ENCODE results near the gene TST.

The TST gene

GRCh38 chr22:37019309-37020191 is at the start of gene TST, which contains the start of gene MPST:
TSS of gene TST (minus strand) at chr22:37019447. CDS start at chr22:37018732, 715 bp downstream.
TSS of gene MPST (plus strand) at chr22:37019742. CDS start at chr22:37019837, 95 bp downstream.
- peak within 1 kb of the TSS; percentile 88 for H3K4me3 ChIP-seq (ENCODE audit: low read length)
- TF ChIP-seq ZNF274 (IDR thresholded peaks at IDR 0.05; ENCODE audit: low read depth, low read length), result no peak

- TF ChIP-seq ZNF274 (IDR thresholded peaks at IDR 0.05; ENCODE audit: low read depth, low read length), result no peak
- no peak overlapping the region for H3K4me3 ChIP-seq (ENCODE audit: low read length)
These were observed 49.6 kb upstream of the TST start for GRCh38 chr22:37068859-37069258.

- TF ChIP-seq ZNF274 (IDR thresholded peaks at IDR 0.05; ENCODE audit: low read depth, low read length), result no peak
- no peak overlapping the region for H3K4me3 ChIP-seq (ENCODE audit: low read length)
These were observed 48.2 kb upstream of the TST start for GRCh38 chr22:37067428-37067827.

- TF ChIP-seq ZNF274 (IDR thresholded peaks at IDR 0.05; ENCODE audit: low read depth, low read length), result no peak
- H3K4me3 ChIP-seq (ENCODE audit: low read length), result no peak overlapping the region
These were observed 46.7 kb upstream of the TST start for GRCh38 chr22:37065961-37066360.

- H3K4me3 ChIP-seq (ENCODE audit: low read length), result no peak overlapping the region
- TF ChIP-seq ZNF274 (IDR thresholded peaks at IDR 0.05; ENCODE audit: low read depth, low read length), result no peak
These were observed 45.9 kb upstream of the TST start for GRCh38 chr22:37065180-37065579.

- TF ChIP-seq ZNF274 (IDR thresholded peaks at IDR 0.05; ENCODE audit: low read depth, low read length), result no peak
- H3K4me3 ChIP-seq (ENCODE audit: low read length), result no peak overlapping the region
These were observed 45.3 kb upstream of the TST start for GRCh38 chr22:37064553-37064952.

GRCh38 chr22:37063431-37064420 is 44.5 kb upstream of the TST start:
- H3K4me3 ChIP-seq (ENCODE audit: low read length), result no peak overlapping the region
- no peak for TF ChIP-seq ZNF274 (IDR thresholded peaks at IDR 0.05; ENCODE audit: low read depth, low read length)

- H3K4me3 ChIP-seq (ENCODE audit: low read length), result no peak overlapping the region
- TF ChIP-seq ZNF274 (IDR thresholded peaks at IDR 0.05; ENCODE audit: low read depth, low read length), result no peak
These were observed 43.6 kb upstream of the TST start for GRCh38 chr22:37062702-37063381.

- no peak overlapping the region for H3K4me3 ChIP-seq (ENCODE audit: low read length)
- TF ChIP-seq ZNF274 (IDR thresholded peaks at IDR 0.05; ENCODE audit: low read depth, low read length), result no peak
These were observed 43.1 kb upstream of the TST start for GRCh38 chr22:37062376-37062675.

- TF ChIP-seq ZNF274 (IDR thresholded peaks at IDR 0.05; ENCODE audit: low read depth, low read length), result no peak
- no peak overlapping the region for H3K4me3 ChIP-seq (ENCODE audit: low read length)
These were observed 42.5 kb upstream of the TST start for GRCh38 chr22:37061611-37062375.

GRCh38 chr22:37060801-37061610 is 41.8 kb upstream of the TST start:
- TF ChIP-seq ZNF274 (IDR thresholded peaks at IDR 0.05; ENCODE audit: low read depth, low read length), result no peak
- no peak overlapping the region for H3K4me3 ChIP-seq (ENCODE audit: low read length)

- TF ChIP-seq ZNF274 (IDR thresholded peaks at IDR 0.05; ENCODE audit: low read depth, low read length), result no peak
These were observed 40.7 kb upstream of the TST start for GRCh38 chr22:37059876-37060449.

More at GRCh38 chr22:37059876-37060449, 40.7 kb upstream of the TST start:
- no peak overlapping the region for H3K4me3 ChIP-seq (ENCODE audit: low read length)

Data from GM08714 (cell line).